Activated gamma-delta T cell (primary cell): ENCODE data around the gene SYNGAP1.

ENCODE experiments used
- DNase-seq: peaks from one replicate; lab custom pipeline; 2025; lab: John Stamatoyannopoulos, UW

SYNGAP1 gene

GRCh38 chr6:33404884-33405283 lies 15.0 kb upstream of the SYNGAP1 start:
- DNase-seq, result no peak

- no peak for DNase-seq
Observed at GRCh38 chr6:33405386-33405940, 14.4 kb upstream of the SYNGAP1 start.

- no peak for DNase-seq
Observed at GRCh38 chr6:33406126-33406525, 13.7 kb upstream of the SYNGAP1 start.

- DNase-seq, result no peak
Observed at GRCh38 chr6:33407132-33407718, 12.6 kb upstream of the SYNGAP1 start.

GRCh38 chr6:33410050-33410710 lies 9.7 kb upstream of the SYNGAP1 start:
- DNase-seq, result peak; percentile 99

- peak; percentile 89 for DNase-seq
Observed at GRCh38 chr6:33410711-33411631, 8.9 kb upstream of the SYNGAP1 start, which contains the start of gene PHF1. Gene PHF1, plus strand, starts transcription at chr6:33411014. Its CDS starts 1,250 bp downstream, at chr6:33412264.

GRCh38 chr6:33411632-33412005 lies 8.2 kb upstream of the SYNGAP1 start:
- no peak for DNase-seq

- DNase-seq, result no peak
Observed at GRCh38 chr6:33412140-33413009, 7.5 kb upstream of the SYNGAP1 start.

- no peak for DNase-seq
Observed at GRCh38 chr6:33413241-33414120, 6.4 kb upstream of the SYNGAP1 start.

GRCh38 chr6:33414592-33415271 lies 5.1 kb upstream of the SYNGAP1 start:
- DNase-seq, result no peak

- no peak for DNase-seq
Observed at GRCh38 chr6:33415831-33416230, 4.0 kb upstream of the SYNGAP1 start.

GRCh38 chr6:33416386-33417127 lies 3.3 kb upstream of the SYNGAP1 start:
- no peak for DNase-seq

- no peak for DNase-seq
Observed at GRCh38 chr6:33417128-33417902, 2.5 kb upstream of the SYNGAP1 start.

- peak; percentile 99 for DNase-seq
Observed at GRCh38 chr6:33417903-33418689, 1.8 kb upstream of the SYNGAP1 start, which contains the start of gene CUTA. Gene CUTA, minus strand, starts transcription at chr6:33418107. Its CDS starts 107 bp downstream, at chr6:33418000.

GRCh38 chr6:33418690-33419291 lies 1.1 kb upstream of the SYNGAP1 start:
- no peak for DNase-seq

- DNase-seq, result no peak
Observed at GRCh38 chr6:33420491-33421343, 852 bp downstream of the SYNGAP1 start.
